ENCODE data around the gene CYB561. TPM values are rescaled to one million over a fixed set of nuclear protein-coding genes. Genes with fewer than 3 reads are reported as not detected.

Gene CYB561
- total and polyA plus RNA-seq, 2 experiments from 2014 or later: 13.7 to 30.9 TPM

DNA sequence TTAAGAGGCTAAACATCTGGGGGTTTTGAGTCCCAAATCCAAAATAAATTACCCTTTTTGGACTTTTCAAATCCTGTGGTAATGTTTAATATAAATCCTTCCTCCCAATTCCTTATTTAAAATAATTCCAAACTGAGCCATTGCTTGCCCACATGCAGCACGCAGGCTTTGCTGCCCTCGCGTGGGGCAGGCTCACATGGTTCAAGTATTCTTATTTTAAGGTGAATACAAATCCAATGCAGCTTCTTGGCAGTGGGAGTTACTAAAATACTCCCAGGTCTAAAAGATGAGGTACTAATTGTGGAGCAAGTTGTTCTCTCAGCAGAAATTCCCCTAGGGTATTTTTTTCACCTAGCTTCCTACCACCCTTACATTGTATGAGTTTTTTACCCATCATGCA lies 33.0 kb downstream of the CYB561 start:
- H3F3A ChIP-seq (replicated peaks; ENCODE audit: low read depth): no peaks in the 10 kb centered on the region
- H3K9me2 ChIP-seq (ENCODE audit: insufficient read depth): no peaks in the 10 kb centered on the region
- Mint-ChIP-seq H3K4me3 (no peak overlapping the region), H3K27me3 (ENCODE audit: insufficient read depth, low read depth, poor library complexity) (peaks cover 2% of the 10 kb centered on the region), H3K9me3 (no peaks in the 10 kb centered on the region), H3K4me1 (peaks cover under 1% of the 10 kb centered on the region; the same call in 2 of the 3 replicates), H3K36me3 (ENCODE audit: low read depth) (no peaks in the 10 kb centered on the region), H3K27ac (no peak overlapping the region)
- H3K4me3 ChIP-seq: no peak overlapping the region
- H3K27ac ChIP-seq (ENCODE audit: low read depth): no peak overlapping the region
- no peaks in the 10 kb centered on the region for H4K20me1 ChIP-seq (replicated peaks; ENCODE audit: insufficient read depth)
- 0 out of 2 replicates have a peak, but pooled peaks cover 2% of the 10 kb centered on the region for H3K4me1 ChIP-seq (ENCODE audit: insufficient read depth)
- TF ChIP-seq, protein P1, sequence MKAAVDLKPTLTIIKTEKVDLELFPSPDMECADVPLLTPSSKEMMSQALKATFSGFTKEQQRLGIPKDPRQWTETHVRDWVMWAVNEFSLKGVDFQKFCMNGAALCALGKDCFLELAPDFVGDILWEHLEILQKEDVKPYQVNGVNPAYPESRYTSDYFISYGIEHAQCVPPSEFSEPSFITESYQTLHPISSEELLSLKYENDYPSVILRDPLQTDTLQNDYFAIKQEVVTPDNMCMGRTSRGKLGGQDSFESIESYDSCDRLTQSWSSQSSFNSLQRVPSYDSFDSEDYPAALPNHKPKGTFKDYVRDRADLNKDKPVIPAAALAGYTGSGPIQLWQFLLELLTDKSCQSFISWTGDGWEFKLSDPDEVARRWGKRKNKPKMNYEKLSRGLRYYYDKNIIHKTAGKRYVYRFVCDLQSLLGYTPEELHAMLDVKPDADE (IDR thresholded peaks at IDR 0.05): no peak
- TF ChIP-seq, protein P2, sequence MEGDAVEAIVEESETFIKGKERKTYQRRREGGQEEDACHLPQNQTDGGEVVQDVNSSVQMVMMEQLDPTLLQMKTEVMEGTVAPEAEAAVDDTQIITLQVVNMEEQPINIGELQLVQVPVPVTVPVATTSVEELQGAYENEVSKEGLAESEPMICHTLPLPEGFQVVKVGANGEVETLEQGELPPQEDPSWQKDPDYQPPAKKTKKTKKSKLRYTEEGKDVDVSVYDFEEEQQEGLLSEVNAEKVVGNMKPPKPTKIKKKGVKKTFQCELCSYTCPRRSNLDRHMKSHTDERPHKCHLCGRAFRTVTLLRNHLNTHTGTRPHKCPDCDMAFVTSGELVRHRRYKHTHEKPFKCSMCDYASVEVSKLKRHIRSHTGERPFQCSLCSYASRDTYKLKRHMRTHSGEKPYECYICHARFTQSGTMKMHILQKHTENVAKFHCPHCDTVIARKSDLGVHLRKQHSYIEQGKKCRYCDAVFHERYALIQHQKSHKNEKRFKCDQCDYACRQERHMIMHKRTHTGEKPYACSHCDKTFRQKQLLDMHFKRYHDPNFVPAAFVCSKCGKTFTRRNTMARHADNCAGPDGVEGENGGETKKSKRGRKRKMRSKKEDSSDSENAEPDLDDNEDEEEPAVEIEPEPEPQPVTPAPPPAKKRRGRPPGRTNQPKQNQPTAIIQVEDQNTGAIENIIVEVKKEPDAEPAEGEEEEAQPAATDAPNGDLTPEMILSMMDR (conservative IDR thresholded peaks at IDR 0.05; ENCODE audit: low read depth in 2 of 2): peak; percentile 18 to 23; a peak in 2 of 4 replicates
- no peaks in the 10 kb centered on the region for H3K79me2 ChIP-seq (replicated peaks; ENCODE audit: insufficient read depth)
- H2AFZ ChIP-seq: no peak overlapping the region
- H3K4me2 ChIP-seq: no peak overlapping the region
- H3K36me3 ChIP-seq (ENCODE audit: insufficient read depth): no peaks in the 10 kb centered on the region
- no peak for ATAC-seq
- no peaks in the 10 kb centered on the region for H3K27me3 ChIP-seq (ENCODE audit: insufficient read depth)
- no peak for DNase-seq (ENCODE audit: low spot score)

DNA sequence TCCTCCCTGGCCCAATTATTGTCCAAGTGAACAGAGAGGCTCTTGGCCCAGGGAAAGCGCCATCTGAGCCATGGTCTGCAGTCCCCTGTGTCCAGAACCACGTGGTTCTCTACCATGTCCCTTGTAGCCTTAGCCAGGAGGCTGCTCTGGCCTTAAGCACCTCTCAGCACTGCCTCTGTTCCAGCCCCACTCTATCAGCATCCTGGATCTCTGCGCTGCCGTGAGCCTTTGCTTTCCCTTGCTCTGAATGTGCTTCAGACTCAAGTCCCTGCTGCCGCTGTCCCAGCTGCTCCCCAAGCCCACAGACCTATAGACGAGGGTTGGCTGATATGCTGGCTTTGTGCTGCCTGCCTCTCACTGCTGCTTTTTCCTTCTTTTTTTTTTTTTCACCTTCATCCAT lies 33.9 kb downstream of the CYB561 start:
- H3K79me2 ChIP-seq (replicated peaks; ENCODE audit: insufficient read depth): no peaks in the 10 kb centered on the region
- H3K4me3 ChIP-seq: no peak overlapping the region
- H3K4me3 Mint-ChIP-seq: no peak overlapping the region
- H3K36me3 ChIP-seq (ENCODE audit: insufficient read depth): no peaks in the 10 kb centered on the region
- no peaks in the 10 kb centered on the region for H3K27me3 ChIP-seq (ENCODE audit: insufficient read depth)
- no peak overlapping the region for H3K27ac ChIP-seq (ENCODE audit: low read depth)
- no peaks in the 10 kb centered on the region for H3K9me2 ChIP-seq (ENCODE audit: insufficient read depth)
- no peaks in the 10 kb centered on the region for H3K4me1 ChIP-seq (ENCODE audit: insufficient read depth)
- H4K20me1 ChIP-seq (replicated peaks; ENCODE audit: insufficient read depth): no peaks in the 10 kb centered on the region
- no peaks in the 10 kb centered on the region for H3K36me3 Mint-ChIP-seq (ENCODE audit: low read depth)
- H3K27ac Mint-ChIP-seq: no peak overlapping the region
- no peaks in the 10 kb centered on the region for H3F3A ChIP-seq (replicated peaks; ENCODE audit: low read depth)
- no peak; the same call in 2 of the 3 replicates for ATAC-seq
- no peak overlapping the region for H2AFZ ChIP-seq
- peaks cover 2% of the 10 kb centered on the region for H3K27me3 Mint-ChIP-seq (ENCODE audit: insufficient read depth, low read depth, poor library complexity)
- no peaks in the 10 kb centered on the region for H3K4me1 Mint-ChIP-seq
- no peak for DNase-seq (ENCODE audit: low spot score)
- TF ChIP-seq EZH2 (IDR thresholded peaks at IDR 0.05; ENCODE audit: low read depth, unreplicated experiment) (no peak), JUNB (IDR thresholded peaks at IDR 0.05; ENCODE audit: unreplicated experiment) (no peak), ZNF331 (CRISPR knock-in tag; IDR thresholded peaks at IDR 0.05; ENCODE audit: low read depth) (no peak), NANOG (IDR thresholded peaks at IDR 0.05; ENCODE audit: borderline replicate concordance) (no peak), STAT1 (IDR thresholded peaks at IDR 0.05; ENCODE audit: unreplicated experiment) (no peak)
- TF ChIP-seq, protein P2 (conservative IDR thresholded peaks at IDR 0.05; ENCODE audit: low read depth in 2 of 2): no peak
- H3K4me2 ChIP-seq: no peak overlapping the region
- H3K9me3 Mint-ChIP-seq: no peaks in the 10 kb centered on the region

Measured in GM23338 (cell line).